Right lobe of liver (tissue), 4 donors: Measurements from ENCODE around the gene PRADC1.

Experiments
- CTCF ChIP-seq, 4 donors: fragments of 200-600 bp in 3 of 4; fragments of 450-650 bp in 1 of 4; IDR thresholded peaks; one replicate each; pipeline versions ENCODE4 v1.5.1 to v1.8.0; 2016 to 2022; ENCODE audit warnings: antibody characterized with exemption in 4 of 4, mild to moderate bottlenecking in 2 of 4
- POLR2A ChIP-seq: fragments of 450-650 bp; IDR thresholded peaks from one replicate; pipeline ENCODE4 v1.6.1; 2017; ENCODE audit warnings: antibody characterized with exemption, mild to moderate bottlenecking
- donor health status: DM: no; HTN: no; CAD: no.
- donor health status: DM: no; HTN: no; CAD: no.
- donor health status: DM: no; HTN: yes; CAD: no.

- TF ChIP-seq CTCF (IDR thresholded peaks at IDR 0.05) (no peak), POLR2A (no peak)
Measured at GRCh38 chr2:73264332-73264606, 31.2 kb upstream of the PRADC1 start.
